DMS153 treated with DMSO at 0.1 percent for 48 hours (cell line): ENCODE data around the gene MANEA.

Experiments used
- DNase-seq: peaks from one replicate; lab custom pipeline; 2025; ENCODE audit not compliant: unreplicated experiment; lab: John Stamatoyannopoulos, UW

Gene MANEA

GRCh38 chr6:95587989-95588388, 10.7 kb downstream of the MANEA start:
- no peak for DNase-seq

- no peak for DNase-seq
Measured at GRCh38 chr6:95589067-95589466, 11.7 kb downstream of the MANEA start.

- no peak for DNase-seq
Measured at GRCh38 chr6:95589826-95590570, 12.7 kb downstream of the MANEA start.

- no peak for DNase-seq
Measured at GRCh38 chr6:95593025-95593424, 15.7 kb downstream of the MANEA start.

GRCh38 chr6:95596021-95596420, 18.7 kb downstream of the MANEA start:
- DNase-seq: no peak

GRCh38 chr6:95599706-95600105, 22.4 kb downstream of the MANEA start:
- no peak for DNase-seq

GRCh38 chr6:95601133-95601532, 23.8 kb downstream of the MANEA start:
- no peak for DNase-seq

- DNase-seq: no peak
Measured at GRCh38 chr6:95614094-95614493, 36.8 kb downstream of the MANEA start.

GRCh38 chr6:95629551-95629950, 52.2 kb downstream of the MANEA start:
- no peak for DNase-seq

GRCh38 chr6:95636552-95637431, 59.5 kb downstream of the MANEA start:
- no peak for DNase-seq

- DNase-seq: no peak
Measured at GRCh38 chr6:95648636-95649035, 71.3 kb downstream of the MANEA start.

- DNase-seq: no peak
Measured at GRCh38 chr6:95649451-95649850, 72.1 kb downstream of the MANEA start.

GRCh38 chr6:95654176-95654575, 76.8 kb downstream of the MANEA start:
- no peak for DNase-seq

- no peak for DNase-seq
Measured at GRCh38 chr6:95658886-95659285, 81.6 kb downstream of the MANEA start.
